C4-2B (cell line): ENCODE measurements around the gene TNS3.

Source experiments
- H3K27ac ChIP-seq: fragments of 450-650 bp; 2 replicates; pipeline ENCODE4 v1.5.1; 2017
- ZFX ChIP-seq: fragments of 450-650 bp; IDR thresholded peaks from 2 replicates; pipeline ENCODE4 v1.6.1; 2017
- TF ChIP-seq, protein P1 (sequence below): fragments of 450-650 bp; conservative IDR thresholded peaks from 2 replicates; pipeline ENCODE4 v1.5.1; 2017; ENCODE audit warnings: mild to moderate bottlenecking

Gene TNS3

DNA sequence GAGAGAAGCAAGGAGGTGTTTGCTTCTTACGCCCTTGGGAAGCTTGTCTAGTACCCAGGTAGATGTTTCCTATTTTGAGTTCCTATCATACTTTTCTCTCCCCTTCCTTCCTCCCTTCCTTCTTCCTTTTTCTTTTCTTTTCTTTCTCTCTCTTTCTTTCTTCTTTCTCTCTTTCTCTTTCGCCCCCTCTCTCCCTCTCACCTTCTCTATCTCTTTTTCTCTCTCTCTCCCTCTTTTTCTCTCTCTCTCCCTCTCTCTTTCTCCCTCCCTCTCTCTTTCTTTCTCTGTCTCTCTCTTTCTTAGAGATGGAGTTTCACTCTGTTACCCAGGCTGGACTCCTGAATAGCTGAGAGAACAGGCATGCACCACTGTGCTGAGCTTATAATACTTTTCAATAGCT, 322.2 kb downstream of the TNS3 start:
- TF ChIP-seq ZFX = no peak
- TF ChIP-seq, protein P1, sequence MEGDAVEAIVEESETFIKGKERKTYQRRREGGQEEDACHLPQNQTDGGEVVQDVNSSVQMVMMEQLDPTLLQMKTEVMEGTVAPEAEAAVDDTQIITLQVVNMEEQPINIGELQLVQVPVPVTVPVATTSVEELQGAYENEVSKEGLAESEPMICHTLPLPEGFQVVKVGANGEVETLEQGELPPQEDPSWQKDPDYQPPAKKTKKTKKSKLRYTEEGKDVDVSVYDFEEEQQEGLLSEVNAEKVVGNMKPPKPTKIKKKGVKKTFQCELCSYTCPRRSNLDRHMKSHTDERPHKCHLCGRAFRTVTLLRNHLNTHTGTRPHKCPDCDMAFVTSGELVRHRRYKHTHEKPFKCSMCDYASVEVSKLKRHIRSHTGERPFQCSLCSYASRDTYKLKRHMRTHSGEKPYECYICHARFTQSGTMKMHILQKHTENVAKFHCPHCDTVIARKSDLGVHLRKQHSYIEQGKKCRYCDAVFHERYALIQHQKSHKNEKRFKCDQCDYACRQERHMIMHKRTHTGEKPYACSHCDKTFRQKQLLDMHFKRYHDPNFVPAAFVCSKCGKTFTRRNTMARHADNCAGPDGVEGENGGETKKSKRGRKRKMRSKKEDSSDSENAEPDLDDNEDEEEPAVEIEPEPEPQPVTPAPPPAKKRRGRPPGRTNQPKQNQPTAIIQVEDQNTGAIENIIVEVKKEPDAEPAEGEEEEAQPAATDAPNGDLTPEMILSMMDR = no peak
- no peak overlapping the region for H3K27ac ChIP-seq

DNA sequence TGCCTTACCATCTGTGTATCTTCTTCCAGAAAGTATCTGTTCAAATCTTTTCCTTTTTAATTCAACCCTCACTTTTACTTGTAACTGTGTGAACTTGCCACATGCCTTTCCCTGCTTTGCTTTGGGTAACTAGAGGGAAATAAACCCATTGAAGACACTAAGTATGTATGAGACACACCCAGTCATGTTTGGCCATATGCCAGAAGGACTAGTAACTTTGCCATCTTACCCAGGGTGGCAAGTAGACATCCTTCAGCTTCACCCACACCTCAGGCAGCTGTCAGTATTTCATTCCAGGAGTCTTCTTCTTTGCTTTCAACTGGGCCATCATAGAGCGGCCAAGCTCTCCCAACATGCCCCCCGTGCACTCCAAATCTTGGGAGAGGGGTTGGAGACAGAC, 323.1 kb downstream of the TNS3 start:
- TF ChIP-seq, protein P1 = no peak
- no peak for TF ChIP-seq ZFX
- H3K27ac ChIP-seq = no peak overlapping the region

DNA sequence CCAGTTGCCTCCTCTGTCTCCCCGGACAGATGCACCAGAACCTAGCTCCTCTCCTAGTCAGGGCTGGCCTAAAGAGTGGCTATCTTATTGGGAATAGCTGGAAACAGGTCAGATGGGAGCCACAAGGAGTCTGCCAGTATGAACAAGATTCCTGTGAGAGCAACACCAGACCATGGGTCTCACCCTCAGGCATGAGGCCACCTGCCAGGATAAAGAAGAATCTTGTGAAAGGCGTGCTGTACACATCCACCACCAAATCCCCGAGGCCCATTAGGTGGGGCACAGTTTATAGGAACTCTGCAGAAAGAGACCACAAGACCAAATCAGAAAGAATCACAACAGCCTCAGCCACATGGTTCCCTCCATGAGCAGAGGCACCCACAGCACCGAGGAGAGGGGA, 325.9 kb downstream of the TNS3 start:
- H3K27ac ChIP-seq = no peak overlapping the region
- TF ChIP-seq ZFX = no peak
- TF ChIP-seq, protein P1 = no peak

DNA sequence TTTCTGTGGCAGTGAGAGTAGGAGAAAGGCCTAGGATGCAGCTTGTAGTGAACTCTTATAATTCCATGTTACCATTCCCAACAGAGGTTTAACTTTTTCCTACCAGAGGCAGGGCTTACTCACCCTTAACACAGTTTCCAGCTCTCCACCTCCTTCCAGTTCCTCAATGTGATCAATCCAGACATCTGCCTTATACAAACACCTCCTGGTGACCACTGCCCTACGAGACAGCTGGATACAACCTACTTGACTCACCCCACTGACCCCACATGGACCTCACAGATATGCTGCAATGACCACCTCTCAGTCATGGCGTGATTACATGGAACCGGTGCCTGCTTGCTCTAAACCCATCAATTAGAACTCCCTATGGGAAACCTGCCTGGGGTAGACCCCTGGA, 326.5 kb downstream of the TNS3 start:
- TF ChIP-seq, protein P1 = no peak
- TF ChIP-seq ZFX = no peak
- H3K27ac ChIP-seq = no peak overlapping the region

DNA sequence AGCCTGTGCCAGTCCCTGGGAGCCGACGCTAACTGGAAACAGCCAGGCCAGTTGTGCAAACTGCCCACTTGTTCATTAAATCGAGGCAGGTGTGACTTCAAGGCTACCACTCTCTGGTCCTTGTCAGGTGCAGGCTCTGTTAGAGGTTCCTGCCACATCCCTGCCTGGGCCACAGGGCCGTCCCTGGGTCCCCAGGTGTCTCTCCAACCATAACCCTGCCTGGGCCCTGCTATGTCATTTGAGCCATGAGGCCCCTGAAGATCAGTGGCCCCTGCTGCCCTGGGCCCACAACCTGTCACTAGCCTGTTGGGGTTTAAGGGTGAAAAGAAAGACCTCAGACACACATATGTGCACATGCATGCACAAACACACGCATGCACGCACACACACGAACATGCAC, 326.9 kb downstream of the TNS3 start:
- TF ChIP-seq ZFX = no peak
- TF ChIP-seq, protein P1 = no peak

DNA sequence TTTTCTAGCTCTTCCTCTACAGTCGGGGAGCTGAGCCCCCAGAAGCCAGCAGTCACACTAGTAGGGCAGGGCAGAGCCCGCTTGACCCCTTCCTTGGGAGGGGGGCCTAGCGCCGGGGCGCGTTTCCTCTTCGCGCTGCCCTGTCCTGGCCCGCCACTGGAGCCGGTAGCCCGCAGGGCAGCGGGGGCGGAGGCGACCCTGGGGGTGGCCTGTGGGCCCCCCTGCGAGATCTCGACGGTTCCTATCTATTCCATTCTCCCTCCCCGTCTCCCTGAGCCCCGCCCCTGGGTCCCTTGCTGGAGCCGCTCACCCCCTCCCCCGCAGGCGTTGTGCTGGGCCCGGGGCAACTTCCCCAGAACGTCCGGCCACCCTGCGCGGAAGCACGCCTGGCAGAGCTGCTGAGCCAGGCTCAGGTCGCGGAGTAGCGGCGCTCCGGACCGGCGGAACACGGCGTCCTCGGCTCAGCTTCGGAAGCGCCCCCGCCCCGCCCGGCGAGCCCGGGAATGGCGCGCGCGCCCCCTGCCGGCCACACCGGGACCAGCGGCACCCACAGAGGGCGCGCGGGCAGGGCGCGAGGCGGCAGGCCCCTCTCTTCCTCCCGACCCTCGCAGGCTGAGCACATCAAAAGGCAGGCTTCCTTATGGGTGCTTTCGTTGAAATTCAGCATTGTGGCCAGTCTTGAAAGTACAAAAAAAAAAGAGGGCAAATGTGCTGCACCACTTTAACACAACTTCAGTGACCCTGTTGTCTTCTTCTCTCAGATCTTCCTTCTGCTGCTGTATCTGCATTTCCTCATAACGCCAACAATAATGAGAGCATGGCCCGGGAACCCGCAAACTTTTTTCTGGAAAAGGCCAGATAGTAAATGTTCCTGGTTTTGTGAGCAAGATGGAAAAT, 327.6 kb downstream of the TNS3 start:
- TF ChIP-seq, protein P1 = peak; percentile 99
- TF ChIP-seq ZFX = no peak
- H3K27ac ChIP-seq = peak overlapping the region; percentile 20; the same call in 1 of the 2 replicates

More for the DNA sequence above, 326.9 kb downstream of the TNS3 start:
- no peak overlapping the region for H3K27ac ChIP-seq

DNA sequence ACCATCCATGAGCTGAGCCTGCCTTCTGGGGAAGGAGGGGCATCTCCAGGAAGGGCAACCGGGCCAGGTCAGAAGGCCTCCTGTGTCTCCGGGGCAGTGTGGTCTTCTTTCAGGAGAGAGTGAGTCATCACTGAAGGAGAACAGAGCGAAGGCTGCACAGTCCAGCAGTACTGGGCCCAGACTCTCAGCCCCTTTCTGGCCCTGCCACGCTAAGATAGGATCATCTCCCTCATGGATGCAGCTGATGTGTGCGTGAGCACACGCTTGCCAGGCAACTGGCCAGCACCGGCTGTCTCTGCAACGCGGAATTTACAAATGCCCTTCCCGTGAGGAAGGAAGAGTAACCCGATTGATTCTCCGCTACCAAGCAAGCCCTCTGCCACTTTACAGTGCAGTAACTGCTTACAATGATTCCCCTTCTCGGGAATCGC, 328.2 kb downstream of the TNS3 start:
- TF ChIP-seq ZFX = no peak
- TF ChIP-seq, protein P1 = no peak
- H3K27ac ChIP-seq = no peak overlapping the region
